ENCODE results near the gene CIART.

DNA sequence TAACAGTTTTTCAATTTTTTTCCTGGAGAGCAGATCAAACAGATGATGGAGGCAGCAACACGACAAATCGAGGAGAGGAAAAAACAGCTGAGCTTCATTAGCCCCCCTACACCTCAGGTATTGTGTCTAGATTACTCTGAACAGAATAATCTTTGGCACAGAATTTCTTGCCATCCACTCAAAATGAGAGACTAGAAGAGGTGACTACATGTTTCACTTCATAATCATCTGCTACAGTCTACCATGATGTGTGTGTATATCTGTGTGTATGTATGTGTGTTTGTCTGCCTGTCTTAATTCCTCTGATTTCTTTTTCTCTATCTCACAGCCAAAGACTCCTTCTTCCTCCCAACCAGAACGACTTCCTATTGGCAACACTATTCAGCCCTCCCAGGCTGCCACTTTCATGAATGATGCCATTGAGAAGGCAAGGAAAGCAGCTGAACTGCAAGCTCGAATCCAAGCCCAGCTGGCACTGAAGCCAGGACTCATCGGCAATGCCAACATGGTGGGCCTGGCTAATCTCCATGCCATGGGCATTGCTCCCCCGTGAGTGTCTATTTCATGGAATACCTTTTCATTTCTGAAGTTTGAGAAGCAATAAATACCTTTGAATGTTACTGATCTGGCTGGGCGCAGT is 50.4 kb downstream of the CIART start:
- TF ChIP-seq, protein P1, sequence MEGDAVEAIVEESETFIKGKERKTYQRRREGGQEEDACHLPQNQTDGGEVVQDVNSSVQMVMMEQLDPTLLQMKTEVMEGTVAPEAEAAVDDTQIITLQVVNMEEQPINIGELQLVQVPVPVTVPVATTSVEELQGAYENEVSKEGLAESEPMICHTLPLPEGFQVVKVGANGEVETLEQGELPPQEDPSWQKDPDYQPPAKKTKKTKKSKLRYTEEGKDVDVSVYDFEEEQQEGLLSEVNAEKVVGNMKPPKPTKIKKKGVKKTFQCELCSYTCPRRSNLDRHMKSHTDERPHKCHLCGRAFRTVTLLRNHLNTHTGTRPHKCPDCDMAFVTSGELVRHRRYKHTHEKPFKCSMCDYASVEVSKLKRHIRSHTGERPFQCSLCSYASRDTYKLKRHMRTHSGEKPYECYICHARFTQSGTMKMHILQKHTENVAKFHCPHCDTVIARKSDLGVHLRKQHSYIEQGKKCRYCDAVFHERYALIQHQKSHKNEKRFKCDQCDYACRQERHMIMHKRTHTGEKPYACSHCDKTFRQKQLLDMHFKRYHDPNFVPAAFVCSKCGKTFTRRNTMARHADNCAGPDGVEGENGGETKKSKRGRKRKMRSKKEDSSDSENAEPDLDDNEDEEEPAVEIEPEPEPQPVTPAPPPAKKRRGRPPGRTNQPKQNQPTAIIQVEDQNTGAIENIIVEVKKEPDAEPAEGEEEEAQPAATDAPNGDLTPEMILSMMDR (IDR thresholded peaks at IDR 0.05): no peak
- no peak for TF ChIP-seq POLR2A (IDR thresholded peaks at IDR 0.05)
